Stimulated activated CD4-positive, alpha-beta T cell treated with anti-CD3 and anti-CD28 coated beads, Interleukin-1b, Interleukin-23, amount 100 ng/mL, for 4 hours (primary cell): ENCODE results near the gene SYCN.
"Not testable (repeated sequence)": the region's sequence is repeated elsewhere in the genome, so short reads cannot be mapped to it uniquely, and the experiment has no call there.

Source experiments
- DNase-seq, 2 donors: peaks; one replicate each; pipeline ENCODE4 v3.0.0-alpha.2; 2020; ENCODE audit warnings: low read depth in 2 of 2

SYCN gene

GRCh38 chr19:39224910-39225309 lies 20.8 kb upstream of the SYCN start:
- no peak for DNase-seq

DNA sequence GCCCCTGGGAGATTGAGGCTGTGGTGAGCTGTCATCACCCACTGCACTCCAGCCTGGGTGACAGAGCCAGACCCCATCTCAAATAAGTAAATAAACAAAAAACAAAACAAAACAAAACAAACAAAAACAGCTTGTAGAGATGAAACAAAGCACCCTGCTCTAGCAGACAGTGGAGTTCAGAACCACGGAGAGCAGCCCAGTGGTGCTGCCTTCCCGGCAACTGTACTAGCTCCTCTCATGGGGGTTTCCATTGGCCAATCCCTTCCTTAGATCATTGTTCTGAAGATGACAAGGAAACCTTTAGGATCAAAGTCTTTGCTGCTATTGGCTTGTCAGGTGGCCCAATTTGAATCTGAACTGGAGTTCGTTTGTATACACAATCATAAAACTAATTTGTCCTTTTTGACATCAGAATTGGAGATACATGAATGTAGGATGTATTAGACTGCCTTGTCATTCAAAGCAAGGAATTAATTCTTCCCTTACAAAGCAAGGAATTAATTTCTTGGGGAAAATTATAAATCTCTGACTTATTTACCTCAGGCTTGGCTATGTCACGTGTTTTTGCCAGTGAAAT lies 19.7 kb upstream of the SYCN start:
- no peak for DNase-seq

GRCh38 chr19:39219108-39219507 lies 15.0 kb upstream of the SYCN start:
- not testable (repeated sequence) for DNase-seq

GRCh38 chr19:39218230-39219007 lies 14.4 kb upstream of the SYCN start:
- DNase-seq: no peak

DNA sequence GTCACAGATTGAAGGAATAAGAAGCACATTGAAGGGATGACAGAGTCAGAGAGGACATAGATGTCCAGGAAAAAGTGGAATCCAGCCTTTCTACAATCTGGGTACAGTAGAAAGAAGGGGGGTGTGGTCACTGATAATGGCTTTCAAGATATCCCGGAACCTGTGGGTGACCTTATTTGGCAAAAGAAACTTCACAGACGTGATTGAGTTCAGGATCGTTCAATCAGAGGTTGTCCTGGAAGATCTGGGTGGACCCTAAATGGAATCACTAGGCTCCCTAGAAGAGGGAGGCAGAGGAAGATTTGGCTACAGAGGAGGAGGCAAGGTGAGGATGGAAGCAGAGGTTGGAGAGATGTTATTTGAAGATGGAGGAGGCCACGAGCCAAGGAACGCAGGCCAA lies 13.0 kb upstream of the SYCN start:
- DNase-seq: no peak

DNA sequence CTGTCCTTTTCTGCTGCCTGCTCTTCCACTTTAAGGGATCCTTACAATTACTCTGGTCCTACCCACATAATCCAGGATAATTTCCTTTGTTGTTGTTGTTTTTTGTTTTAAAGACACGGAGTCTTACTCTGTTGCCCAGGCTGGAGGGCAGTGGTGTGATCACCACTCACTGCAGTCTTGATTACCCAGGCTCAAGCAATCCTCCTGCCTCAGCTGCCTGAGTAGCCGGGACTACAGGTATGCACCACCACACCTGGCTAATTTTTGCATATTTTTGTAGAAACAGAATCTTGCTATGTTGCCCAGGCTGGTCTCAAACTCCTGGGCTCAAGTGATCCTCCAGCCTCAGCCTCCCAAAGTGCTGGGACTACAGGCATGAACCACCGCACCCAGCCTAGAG lies 11.3 kb upstream of the SYCN start:
- DNase-seq: not testable (repeated sequence)

DNA sequence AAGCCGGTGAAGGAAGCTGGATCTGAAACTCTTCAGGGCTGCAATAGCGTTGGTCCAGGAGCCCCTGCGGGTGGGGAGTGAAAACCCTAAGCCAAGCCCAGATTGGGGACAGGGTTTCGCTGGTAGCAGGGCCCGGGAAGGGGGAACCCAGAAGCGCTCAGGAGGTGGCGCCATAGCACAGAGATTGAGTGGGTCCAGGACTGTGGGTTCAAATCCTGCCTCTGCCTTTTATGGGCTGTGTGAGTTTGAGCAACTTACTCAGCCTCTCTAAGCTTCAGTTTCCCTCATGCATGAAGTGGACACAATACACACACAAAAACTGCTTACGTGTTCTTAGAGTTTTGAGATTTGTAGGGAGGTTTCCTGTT lies 8.3 kb upstream of the SYCN start:
- peak; percentile 42 to 46 for DNase-seq

DNA sequence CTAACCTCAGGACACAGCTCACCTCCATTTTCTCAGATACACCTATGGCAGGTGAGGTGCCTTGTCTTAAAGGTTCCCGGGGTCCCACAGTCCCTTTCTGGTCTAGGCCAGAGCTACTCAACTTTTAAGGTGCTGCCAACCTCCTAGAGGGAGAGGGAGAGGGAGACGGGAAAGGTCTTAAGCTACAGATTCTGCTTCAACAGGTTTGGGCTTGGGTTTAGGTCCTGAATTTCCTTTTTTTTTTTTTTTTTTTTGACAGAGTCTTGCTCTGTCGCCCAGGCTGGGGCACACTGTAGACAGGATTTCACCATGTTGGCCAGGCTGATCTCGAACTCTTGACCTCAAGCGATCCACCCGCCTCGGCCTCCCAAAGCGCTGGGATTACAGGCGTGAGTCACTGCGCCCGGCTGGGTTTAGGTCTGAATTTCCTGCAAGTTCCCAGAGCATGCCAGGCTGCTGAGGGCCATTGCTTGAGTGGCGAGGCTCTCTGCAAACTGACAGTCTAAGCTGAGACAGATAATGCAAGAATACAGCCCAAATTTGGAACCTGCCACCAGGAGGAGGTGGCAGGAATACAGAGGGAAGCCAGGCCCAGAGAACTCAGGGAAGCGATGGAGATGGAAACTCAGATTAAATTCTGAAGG lies 7.8 kb upstream of the SYCN start:
- DNase-seq: no peak

DNA sequence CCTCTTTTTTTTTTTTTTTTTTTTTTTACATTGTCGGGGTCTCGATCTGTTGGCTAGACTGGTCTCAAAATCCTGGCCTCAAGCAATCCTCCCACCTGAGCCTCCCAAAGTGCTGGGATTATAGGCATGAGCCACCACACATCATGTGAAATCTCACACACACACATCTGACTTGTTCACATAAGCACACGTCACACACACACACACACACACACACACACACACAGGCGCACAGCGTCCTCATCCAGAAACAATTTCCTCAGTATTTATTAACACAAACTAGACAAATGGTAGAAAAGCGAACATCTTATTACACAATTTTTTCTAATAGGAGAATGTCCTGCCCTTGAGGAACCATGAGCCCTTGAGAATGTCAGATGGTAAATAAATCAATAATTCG lies 5.1 kb upstream of the SYCN start:
- no peak for DNase-seq

- no peak for DNase-seq
Observed at GRCh38 chr19:39208175-39208795, 4.2 kb upstream of the SYCN start.

- DNase-seq: no peak
Observed at GRCh38 chr19:39207293-39207836, 3.3 kb upstream of the SYCN start.

DNA sequence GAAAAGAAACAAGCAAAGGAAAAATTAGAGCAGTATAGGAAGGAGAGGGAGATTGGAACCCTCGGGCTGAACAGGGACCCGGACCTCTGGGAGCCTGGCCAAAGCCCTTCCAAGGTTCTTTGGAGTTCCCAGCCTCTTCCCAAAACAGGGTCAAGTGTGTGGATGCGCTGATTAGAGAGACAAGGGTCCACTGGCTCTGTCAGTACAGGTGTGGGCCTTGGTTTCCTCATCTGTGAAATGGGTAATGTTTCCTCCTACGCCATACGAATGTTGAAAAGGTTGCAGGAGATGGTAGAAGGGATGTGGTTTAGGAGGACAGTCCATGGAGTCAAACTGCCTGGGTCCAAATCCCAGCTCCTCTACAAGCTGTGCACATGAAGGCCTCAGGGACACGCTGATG lies 2.1 kb upstream of the SYCN start:
- no peak for DNase-seq

DNA sequence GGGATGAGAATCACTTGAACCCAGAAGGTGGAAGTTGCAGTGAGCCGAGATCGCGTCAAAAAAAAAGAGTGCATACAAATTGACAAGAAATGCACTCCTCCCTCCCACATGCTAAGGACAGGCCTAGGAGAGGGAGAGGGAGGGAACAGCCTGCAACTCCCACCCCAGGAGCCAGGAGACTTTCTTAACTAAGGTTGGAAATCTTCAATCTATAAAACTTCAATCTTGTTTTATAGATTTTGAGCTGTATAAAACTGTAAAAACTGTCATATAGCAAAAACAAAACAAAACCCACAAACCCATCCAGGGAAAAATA lies 1.3 kb upstream of the SYCN start:
- no peak for DNase-seq

- DNase-seq: no peak
Observed at GRCh38 chr19:39202998-39203355, 1.1 kb downstream of the SYCN start.

DNA sequence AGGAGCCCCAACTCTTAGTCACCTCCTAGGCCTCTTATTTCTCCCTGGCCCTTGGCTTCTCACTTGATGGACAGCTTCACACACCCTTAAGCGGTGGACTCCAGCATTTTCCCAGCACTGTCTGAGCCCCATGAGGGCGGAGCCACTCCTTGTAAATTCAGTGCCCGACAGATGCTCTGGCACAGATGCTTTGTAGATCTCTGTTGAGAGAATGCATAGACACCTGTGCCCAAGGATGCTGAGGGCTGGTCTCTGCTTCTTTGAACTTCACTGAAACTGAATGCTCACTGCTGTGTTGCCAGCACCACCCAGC lies 3.3 kb downstream of the SYCN start:
- no peak for DNase-seq

- no peak for DNase-seq
Observed at GRCh38 chr19:39200066-39200802, 3.8 kb downstream of the SYCN start.

GRCh38 chr19:39199025-39199424 lies 5.0 kb downstream of the SYCN start:
- no peak for DNase-seq

DNA sequence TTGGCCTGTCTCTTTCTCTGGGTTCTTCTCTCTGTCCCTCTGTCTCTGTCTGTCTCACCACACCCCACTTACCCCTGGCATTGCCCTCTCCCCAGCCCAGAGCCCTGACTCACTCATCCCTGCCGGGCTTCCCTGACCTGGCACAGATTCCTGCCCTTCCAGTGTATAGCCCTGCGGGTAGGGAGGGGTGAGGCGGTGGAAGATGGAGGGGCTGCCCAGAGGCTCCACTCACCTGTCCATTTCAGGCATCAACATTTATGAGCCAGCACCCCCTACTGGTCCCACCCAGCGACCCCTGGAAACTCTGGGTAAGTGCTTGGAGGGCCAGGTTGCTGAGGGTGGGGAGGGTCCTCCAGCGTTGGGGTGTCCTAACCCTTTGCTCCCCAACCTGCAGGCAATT lies 6.3 kb downstream of the SYCN start:
- no peak for DNase-seq

GRCh38 chr19:39196860-39197562 lies 7.1 kb downstream of the SYCN start, which contains the start of gene NCCRP1:
Gene NCCRP1, plus strand, starts transcription at chr19:39196964. Its CDS starts 19 bp downstream, at chr19:39196983.
- DNase-seq: no peak

DNA sequence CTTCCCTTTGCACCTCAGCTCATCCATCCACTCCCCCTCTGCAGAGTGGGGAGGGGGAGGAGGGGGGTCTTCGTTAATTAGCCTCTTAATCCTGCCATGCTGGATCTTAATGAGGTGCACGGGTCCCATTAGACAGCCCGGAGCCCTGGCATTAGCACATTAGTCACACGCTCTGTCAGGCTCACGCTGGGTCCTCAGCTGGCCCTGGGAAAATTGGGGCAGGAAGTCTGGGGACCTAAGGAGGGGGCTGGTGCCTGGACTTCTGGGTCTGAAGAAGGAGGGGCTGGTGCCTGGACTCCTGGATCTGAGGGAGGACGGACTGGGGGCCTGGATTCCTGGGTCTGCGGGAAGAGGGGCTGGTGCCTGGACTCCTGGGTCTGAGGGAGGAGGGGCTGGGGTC lies 7.7 kb downstream of the SYCN start:
- DNase-seq: no peak

DNA sequence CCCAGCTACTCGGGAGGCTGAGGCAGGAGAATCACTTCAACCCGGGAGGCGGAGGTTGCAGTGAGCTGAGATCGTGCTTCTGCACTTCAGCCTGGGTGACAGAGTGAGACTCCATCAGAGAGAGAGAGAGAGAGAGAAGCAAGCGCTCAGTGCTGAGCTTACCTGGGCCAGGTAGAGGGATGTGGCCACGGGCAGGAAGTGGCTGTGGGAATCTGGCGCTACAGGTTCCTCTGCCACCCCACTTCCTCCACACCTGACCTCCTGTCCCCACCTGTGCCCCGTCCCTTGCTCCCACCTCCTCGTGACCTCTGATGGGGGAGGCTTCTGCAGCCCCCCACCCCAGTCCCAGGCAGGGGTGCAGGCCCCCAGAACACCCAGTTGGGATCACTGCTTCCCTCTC lies 8.3 kb downstream of the SYCN start:
- DNase-seq: no peak
